ENCODE data around the gene SV2C. TPM values are rescaled to one million over a fixed set of nuclear protein-coding genes. Genes with fewer than 3 reads are reported as not detected.

Gene SV2C
- total RNA-seq, 1 donor from 2014 or later: 0.15 TPM

- Histone ChIP-seq H3K9ac (no peak overlapping the region), H3K27ac (no peak overlapping the region), H3K36me3 (no peaks in the 10 kb centered on the region), H4K20me1 (ENCODE audit: low read depth) (no peaks in the 10 kb centered on the region), H3K79me2 (ENCODE audit: low read depth) (no peaks in the 10 kb centered on the region), H3K9me3 (ENCODE audit: low read depth) (no peaks in the 10 kb centered on the region), H3F3A (ENCODE audit: low read depth) (no peaks in the 10 kb centered on the region), H2AFZ (replicated peaks) (no peak overlapping the region), H3K4me1 (no peaks in the 10 kb centered on the region), H3K4me2 (no peak overlapping the region), H3K27me3 (no peaks in the 10 kb centered on the region), H3K4me3 (no peak overlapping the region)
- Mint-ChIP-seq H3K9me3 (peaks cover 12% of the 10 kb centered on the region), H3K27me3 (ENCODE audit: insufficient read depth, low read depth) (peaks cover 3% of the 10 kb centered on the region), H3K4me3 (peak overlapping the region; percentile 34), H3K27ac (peak overlapping the region; percentile 87), H3K36me3 (peaks cover 15% of the 10 kb centered on the region), H3K4me1 (peaks cover 29% of the 10 kb centered on the region)
- DNase-seq (ENCODE audit: low spot score): peak; percentile 54
- TF ChIP-seq EZH2 (IDR thresholded peaks at IDR 0.05) (no peak), CTCF (IDR thresholded peaks at IDR 0.05) (no peak), EZH2phosphoT487 (IDR thresholded peaks at IDR 0.05) (no peak)
These were observed 86.1 kb downstream of the SV2C start for GRCh38 chr5:76169146-76169905.

GRCh38 chr5:76174101-76174500, 90.9 kb downstream of the SV2C start:
- TF ChIP-seq EZH2 (IDR thresholded peaks at IDR 0.05): no peak
- no peak for TF ChIP-seq CTCF (IDR thresholded peaks at IDR 0.05)
- no peak for TF ChIP-seq EZH2phosphoT487 (IDR thresholded peaks at IDR 0.05)
- H3K4me2 ChIP-seq: no peak overlapping the region
- no peaks in the 10 kb centered on the region for H3K4me1 ChIP-seq
- Mint-ChIP-seq H3K4me1 (peaks cover 18% of the 10 kb centered on the region), H3K27ac (no peak overlapping the region), H3K27me3 (ENCODE audit: insufficient read depth, low read depth) (peaks cover 3% of the 10 kb centered on the region), H3K9me3 (peaks cover 8% of the 10 kb centered on the region), H3K36me3 (peaks cover 16% of the 10 kb centered on the region), H3K4me3 (no peak overlapping the region)
- H3K27me3 ChIP-seq: no peaks in the 10 kb centered on the region
- H3K9ac ChIP-seq: no peak overlapping the region
- H3K9me3 ChIP-seq (ENCODE audit: low read depth): no peaks in the 10 kb centered on the region
- H3K79me2 ChIP-seq (ENCODE audit: low read depth): no peaks in the 10 kb centered on the region
- H2AFZ ChIP-seq (replicated peaks): no peak overlapping the region
- no peak overlapping the region for H3K4me3 ChIP-seq
- no peaks in the 10 kb centered on the region for H3K36me3 ChIP-seq
- no peaks in the 10 kb centered on the region for H4K20me1 ChIP-seq (ENCODE audit: low read depth)
- H3K27ac ChIP-seq: no peak overlapping the region
- no peaks in the 10 kb centered on the region for H3F3A ChIP-seq (ENCODE audit: low read depth)
- no peak for DNase-seq (ENCODE audit: low spot score)

- Histone ChIP-seq H3K9me3 (ENCODE audit: low read depth) (no peaks in the 10 kb centered on the region), H3F3A (ENCODE audit: low read depth) (no peaks in the 10 kb centered on the region), H3K9ac (no peak overlapping the region), H3K4me1 (no peaks in the 10 kb centered on the region), H3K79me2 (ENCODE audit: low read depth) (no peaks in the 10 kb centered on the region), H3K27ac (no peak overlapping the region), H2AFZ (replicated peaks) (no peak overlapping the region), H4K20me1 (ENCODE audit: low read depth) (no peaks in the 10 kb centered on the region), H3K4me2 (no peak overlapping the region), H3K4me3 (no peak overlapping the region), H3K36me3 (no peaks in the 10 kb centered on the region), H3K27me3 (no peaks in the 10 kb centered on the region)
- DNase-seq (ENCODE audit: low spot score): peak; percentile 75
- TF ChIP-seq EZH2 (IDR thresholded peaks at IDR 0.05) (no peak), CTCF (IDR thresholded peaks at IDR 0.05) (peak; percentile 88), EZH2phosphoT487 (IDR thresholded peaks at IDR 0.05) (no peak)
- no peak overlapping the region for H3K4me3 Mint-ChIP-seq
- H3K27ac Mint-ChIP-seq: peak overlapping the region; percentile 30
- H3K27me3 Mint-ChIP-seq (ENCODE audit: insufficient read depth, low read depth): peaks cover 3% of the 10 kb centered on the region
- peaks cover 13% of the 10 kb centered on the region for H3K36me3 Mint-ChIP-seq
- H3K4me1 Mint-ChIP-seq: peaks cover 11% of the 10 kb centered on the region
- H3K9me3 Mint-ChIP-seq: peaks cover 6% of the 10 kb centered on the region
These were observed 92.0 kb downstream of the SV2C start for GRCh38 chr5:76175051-76175666.
